Endometrial microvascular endothelial cells (primary cell): ENCODE data around the gene SYPL1. TPM values are rescaled to one million over a fixed set of nuclear protein-coding genes. Genes with fewer than 3 reads are reported as not detected.

ENCODE experiments used
- in situ Hi-C: cut with HindIII; loops from 2 replicates; pipeline ENCODE4 v1.10.0; 2017; ENCODE audit warnings: low sequenced_read_pairs, low pct_unique_long_range_greater_than_20kb; ENCODE audit errors: inconsistent ontology term
- total RNA-seq: library from RNA; depleted of rRNA; stranded (reverse); fragments of >200 nt; gene quantifications from one replicate; pipeline ENCODE4 v1.2.3, GENCODE V29; 2015; ENCODE audit errors: inconsistent ontology term

The SYPL1 gene
- total RNA-seq, 1 donor from 2014 or later: 92.0 TPM

DNA sequence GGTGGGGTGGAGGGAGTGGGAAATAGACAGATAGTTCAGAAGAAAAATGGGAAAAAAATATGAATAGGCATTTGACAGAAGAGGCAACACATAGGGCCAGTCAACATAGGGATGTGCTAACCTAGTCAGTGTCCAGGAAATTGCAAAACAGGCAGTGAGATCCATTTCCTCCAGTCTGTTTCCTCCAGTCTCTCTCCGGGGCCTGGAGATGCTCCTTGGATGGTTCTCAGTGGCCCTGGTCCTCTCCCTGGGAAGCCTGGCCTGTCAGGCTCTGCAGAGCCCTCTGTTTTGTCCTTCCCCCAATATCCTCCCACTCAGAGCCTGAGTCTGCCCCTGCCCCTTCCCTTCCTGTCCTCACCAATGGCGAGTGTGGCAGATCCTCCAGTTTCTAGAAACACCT lies 52.6 kb downstream of the SYPL1 start:
- in situ Hi-C loops: loop anchor here (25.0 kb wide), 1 partner anchor 103 kb away; no protein-coding TSS in a partner anchor

GRCh38 chr7:106058928-106059324 lies 53.2 kb downstream of the SYPL1 start:
- in situ Hi-C loops: loop anchor here (25.0 kb wide), 1 partner anchor 103 kb away; no protein-coding TSS in a partner anchor

- in situ Hi-C loops: loop anchor here (25.0 kb wide), 1 partner anchor 104 kb away; no protein-coding TSS in a partner anchor
Observed at GRCh38 chr7:106057962-106058927, 53.9 kb downstream of the SYPL1 start.

- in situ Hi-C loops: loop anchor here (25.0 kb wide), 1 partner anchor 105 kb away; no protein-coding TSS in a partner anchor
Observed at GRCh38 chr7:106057204-106057961, 54.7 kb downstream of the SYPL1 start.

DNA sequence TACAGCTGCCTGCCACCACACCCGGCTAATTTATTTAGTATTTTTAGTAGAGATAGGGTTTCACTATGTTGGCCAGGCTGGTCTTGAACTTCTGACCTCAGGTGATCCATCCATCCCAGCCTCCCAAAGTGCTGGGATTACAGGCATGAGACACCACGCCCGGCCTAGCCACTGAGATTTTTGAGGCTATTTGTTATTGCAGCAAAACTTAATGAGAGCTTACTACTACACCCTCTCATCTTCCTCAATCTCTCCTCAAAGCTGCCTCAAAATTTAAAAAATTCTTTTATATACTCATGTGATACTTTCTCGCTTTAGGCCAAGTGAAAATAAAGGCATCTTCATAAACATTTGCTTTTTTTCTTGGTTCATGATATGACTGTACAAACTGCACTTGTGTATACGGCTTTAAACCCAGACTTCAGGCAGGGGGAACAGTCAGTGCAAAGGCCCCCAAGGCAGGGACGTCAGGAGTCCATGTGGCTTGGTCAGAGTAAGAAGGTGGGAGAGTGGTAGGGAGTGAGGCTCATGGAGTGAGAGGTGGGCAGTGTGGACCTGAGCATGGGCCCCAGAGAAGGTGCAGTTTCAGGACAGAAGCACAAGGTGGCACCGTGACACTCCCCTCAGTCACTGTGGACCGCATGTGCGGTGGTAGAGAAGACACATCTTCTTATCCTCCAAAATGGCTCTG lies 55.5 kb downstream of the SYPL1 start:
- in situ Hi-C loops: loop anchor here (25.0 kb wide), 1 partner anchor 106 kb away; no protein-coding TSS in a partner anchor

DNA sequence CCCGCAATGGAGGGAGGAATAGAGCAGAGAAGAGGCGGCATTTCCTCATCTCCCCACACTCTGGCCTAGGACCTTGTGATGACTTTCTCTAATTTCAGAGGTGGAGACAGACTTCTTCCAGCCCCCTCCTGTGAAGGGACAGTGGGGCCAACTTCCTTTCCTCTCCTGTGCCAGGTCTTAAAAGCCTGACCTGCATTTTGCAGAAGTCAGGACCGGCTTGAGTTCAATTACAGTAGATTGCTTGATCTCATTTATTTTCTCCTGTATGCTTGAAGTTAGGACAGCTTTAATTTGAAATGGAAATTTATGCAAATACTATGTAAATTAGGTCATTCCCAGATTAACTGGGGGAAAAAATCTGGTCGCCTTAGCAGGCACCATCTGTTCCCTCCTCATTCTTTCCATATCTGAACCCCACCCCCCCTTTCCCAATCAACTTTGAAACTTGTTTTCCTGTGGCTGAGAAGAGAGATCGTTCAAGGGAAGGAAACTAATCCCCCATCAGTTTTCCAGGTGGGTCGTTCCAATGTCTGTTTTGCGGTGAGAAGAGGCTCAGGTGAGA lies 57.1 kb downstream of the SYPL1 start:
- in situ Hi-C loops: loop anchor here (25.0 kb wide), 1 partner anchor 107 kb away; no protein-coding TSS in a partner anchor

- in situ Hi-C loops: loop anchor here (25.0 kb wide), 1 partner anchor 108 kb away; no protein-coding TSS in a partner anchor
Observed at GRCh38 chr7:106054156-106054910, 57.8 kb downstream of the SYPL1 start.

DNA sequence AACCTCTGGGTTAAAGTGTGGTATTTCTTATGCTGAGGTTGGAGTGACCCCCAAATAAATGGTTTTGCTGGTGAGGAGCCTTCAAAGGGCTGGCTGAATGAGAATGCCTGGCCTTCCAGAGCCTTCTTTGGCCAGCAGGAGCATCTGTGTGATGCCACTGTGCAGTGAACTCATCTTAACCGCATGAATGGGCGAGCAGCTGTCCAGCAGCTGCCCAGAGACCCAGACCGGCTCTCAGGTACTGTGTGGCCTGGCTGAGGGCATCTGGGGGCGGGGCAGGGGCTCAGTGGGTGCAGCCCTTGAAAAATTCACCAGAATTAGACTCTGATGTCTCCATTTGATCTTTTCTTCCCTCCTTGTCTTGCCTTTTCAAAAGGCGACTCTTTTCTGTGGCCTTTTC lies 59.0 kb downstream of the SYPL1 start:
- in situ Hi-C loops: loop anchor here (25.0 kb wide), 1 partner anchor 109 kb away; no protein-coding TSS in a partner anchor

GRCh38 chr7:106052681-106053080 lies 59.4 kb downstream of the SYPL1 start:
- in situ Hi-C loops: loop anchor here (25.0 kb wide), 1 partner anchor 110 kb away; no protein-coding TSS in a partner anchor

- in situ Hi-C loops: loop anchor here (25.0 kb wide), 1 partner anchor 112 kb away; no protein-coding TSS in a partner anchor
Observed at GRCh38 chr7:106050746-106051117, 61.4 kb downstream of the SYPL1 start.

- in situ Hi-C loops: loop anchor here (25.0 kb wide), 1 partner anchor 112 kb away; no protein-coding TSS in a partner anchor
Observed at GRCh38 chr7:106050002-106050745, 61.9 kb downstream of the SYPL1 start.

DNA sequence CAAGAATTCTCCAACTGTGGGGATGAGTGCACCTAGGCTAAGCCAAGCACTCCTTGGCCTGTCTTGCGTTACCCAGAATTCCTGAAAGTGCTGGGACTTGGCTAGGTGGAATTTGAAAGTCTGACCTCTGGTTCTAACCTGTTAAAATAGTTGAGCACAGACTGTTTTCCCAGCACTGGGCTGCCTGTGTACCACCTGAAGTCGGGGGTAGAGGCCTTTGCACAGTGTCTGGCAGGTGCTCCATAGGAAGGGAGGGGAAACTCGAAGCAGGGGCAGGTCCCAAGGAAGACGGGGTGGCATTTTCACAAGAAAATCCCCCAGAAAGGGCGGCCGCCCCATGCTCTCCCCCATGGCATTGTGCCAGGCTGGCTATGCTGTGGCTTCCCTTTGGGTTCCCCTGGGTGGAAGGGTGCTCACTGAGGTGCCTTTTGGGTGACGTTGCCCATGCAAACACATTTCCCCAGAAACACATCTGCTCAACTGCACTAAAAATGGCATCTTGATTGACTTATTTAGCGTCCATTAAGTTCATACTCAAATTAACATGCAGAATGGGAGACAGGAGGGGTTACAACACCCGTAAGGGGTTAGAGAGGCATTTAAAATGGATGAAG lies 62.9 kb downstream of the SYPL1 start:
- in situ Hi-C loops: no loop called here

DNA sequence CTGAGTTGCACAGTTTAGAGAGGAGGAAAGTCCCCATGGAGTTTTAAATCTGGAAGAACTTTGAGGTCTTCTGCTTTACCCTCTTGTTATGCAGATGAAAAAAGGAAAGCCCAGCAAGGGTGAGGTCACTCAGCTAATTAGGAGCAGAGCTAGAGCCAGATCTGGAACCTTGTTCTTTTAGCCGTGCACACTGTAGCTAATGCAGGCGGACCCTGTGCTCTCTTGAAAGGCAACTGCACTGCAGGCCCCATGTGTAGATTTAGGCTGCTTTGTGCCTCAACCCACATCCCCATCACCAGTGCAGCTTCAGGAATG lies 63.4 kb downstream of the SYPL1 start:
- in situ Hi-C loops: no loop called here

DNA sequence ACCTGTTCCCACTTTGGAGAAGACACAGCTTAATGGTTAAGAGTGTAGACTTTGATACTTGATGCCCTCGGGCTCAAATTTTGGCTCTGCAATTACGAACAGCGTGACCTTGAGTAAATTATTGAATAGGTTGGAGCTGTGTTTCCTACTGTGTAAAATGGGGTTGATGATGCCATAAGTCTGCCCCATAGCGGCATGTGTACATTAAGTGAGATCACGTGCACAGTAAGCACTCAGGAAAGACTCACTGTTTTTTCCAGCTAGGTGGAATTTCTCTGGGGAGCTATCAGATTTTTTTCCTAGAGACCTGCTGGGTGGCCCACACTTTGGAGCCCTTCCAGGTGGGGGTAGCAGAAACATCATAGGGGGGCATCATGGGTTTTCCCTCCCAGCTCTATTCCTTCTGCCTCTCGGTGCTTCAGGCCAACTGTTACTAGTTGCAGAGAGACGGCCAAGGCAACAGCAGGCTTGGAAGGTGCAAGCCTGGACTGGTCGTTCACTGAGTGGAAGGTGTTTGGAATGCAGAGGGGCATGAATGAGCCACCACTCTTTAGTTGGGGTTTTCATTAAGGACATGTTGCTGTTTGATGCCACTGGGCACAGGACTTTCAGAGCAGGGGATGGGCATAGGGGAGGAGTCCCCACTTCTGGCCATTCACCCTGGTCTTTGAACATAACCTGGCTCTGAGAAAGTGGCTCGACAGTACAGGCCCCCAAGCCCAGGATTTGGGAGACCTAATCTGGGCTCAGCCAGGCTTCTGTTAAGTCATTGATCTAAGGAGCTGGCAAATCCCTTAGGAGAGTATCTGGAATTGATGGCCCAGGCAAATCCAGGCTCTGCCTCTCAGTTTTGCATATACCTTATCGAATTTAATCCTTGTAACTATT lies 64.0 kb downstream of the SYPL1 start:
- in situ Hi-C loops: no loop called here

DNA sequence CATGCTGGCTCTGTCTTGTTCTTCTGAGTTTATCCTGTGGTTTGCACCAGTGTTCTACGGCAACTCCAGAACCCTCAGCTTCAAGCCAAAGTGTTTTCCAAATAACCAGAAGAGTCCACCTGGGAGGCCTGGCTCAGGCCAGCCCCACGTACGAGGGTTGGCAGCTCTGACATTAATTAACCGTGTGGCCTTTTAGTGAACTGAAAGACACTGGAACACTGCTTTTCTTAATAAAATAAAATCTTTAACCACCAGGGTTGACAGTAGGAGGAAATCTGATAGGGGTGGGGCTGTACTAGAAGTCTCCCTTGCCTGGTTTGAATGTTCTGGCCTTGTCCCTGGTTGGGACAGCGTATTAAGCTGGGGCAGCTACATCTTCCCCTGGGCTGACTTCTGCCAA lies 64.9 kb downstream of the SYPL1 start:
- in situ Hi-C loops: no loop called here

DNA sequence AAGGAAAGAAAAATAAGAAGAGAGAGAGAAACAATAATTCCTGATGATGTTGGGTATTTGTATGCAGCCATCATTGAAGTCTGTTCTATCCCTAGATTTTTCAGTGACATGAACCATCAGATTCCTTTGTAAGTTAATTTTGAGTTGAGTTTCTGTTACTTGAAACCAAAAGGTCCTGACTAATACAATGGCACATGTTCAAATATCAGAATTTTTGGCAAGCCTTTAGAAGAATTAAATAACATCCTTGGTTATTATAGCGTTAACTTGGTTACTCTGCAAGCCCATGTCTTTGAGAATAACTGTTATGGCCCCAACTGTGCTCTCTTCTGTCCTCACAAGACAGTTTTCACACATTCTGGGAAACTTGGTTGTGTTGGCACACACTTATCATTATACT lies 66.5 kb downstream of the SYPL1 start:
- in situ Hi-C loops: no loop called here
